ENCODE results near the gene RPL11.
A peak's percentile ranks its signal among the peaks of the same experiment; 100 is the strongest.

DNA sequence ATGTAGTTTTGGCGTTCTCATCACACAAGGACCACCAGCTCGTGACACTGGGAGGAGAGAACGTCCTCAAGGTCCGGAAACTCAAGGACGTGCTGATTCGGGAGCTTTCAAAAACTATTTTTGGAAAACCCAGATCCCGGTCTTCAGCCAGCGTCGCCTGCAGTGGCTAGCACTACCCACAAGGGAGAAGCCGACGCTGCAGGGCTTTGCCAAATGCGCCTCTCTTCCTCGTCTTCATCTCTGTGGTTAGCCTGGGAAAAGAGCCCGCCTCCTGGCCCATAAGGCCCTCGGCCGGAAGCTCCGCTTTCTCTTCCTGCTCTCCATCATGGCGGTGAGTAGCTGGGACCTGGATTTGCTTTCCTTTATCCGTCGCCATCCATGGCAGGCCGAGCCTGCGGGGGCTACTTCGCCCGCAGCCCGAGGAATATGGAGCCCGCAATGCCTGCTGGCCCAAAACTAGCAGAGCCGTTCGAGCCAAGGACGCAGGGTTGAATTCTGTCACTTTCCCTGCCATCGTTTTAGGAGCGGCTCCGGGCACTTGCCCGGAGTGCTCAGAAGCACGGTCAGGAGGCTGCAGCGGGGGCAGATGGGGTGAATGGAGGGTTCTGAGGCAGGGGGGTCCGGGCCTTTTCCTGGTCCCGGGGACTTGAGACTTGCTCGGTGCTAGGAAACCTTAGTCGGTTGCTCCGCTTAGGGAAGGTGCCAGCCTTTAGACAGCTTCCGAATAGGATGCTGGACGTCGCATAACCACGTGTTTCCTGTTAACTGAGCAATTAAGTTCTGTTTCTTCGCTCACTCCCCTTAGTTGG, at the start of gene RPL11:
- TF ChIP-seq, protein P1, sequence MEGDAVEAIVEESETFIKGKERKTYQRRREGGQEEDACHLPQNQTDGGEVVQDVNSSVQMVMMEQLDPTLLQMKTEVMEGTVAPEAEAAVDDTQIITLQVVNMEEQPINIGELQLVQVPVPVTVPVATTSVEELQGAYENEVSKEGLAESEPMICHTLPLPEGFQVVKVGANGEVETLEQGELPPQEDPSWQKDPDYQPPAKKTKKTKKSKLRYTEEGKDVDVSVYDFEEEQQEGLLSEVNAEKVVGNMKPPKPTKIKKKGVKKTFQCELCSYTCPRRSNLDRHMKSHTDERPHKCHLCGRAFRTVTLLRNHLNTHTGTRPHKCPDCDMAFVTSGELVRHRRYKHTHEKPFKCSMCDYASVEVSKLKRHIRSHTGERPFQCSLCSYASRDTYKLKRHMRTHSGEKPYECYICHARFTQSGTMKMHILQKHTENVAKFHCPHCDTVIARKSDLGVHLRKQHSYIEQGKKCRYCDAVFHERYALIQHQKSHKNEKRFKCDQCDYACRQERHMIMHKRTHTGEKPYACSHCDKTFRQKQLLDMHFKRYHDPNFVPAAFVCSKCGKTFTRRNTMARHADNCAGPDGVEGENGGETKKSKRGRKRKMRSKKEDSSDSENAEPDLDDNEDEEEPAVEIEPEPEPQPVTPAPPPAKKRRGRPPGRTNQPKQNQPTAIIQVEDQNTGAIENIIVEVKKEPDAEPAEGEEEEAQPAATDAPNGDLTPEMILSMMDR (IDR thresholded peaks at IDR 0.05; ENCODE audit: poor library complexity, severe bottlenecking) = peak; percentile 85
- TF ChIP-seq EP300 (conservative IDR thresholded peaks at IDR 0.05; ENCODE audit: poor library complexity, severe bottlenecking) (peak; percentile 68), MXI1 (conservative IDR thresholded peaks at IDR 0.05; ENCODE audit: poor library complexity, severe bottlenecking) (peak; percentile 85), EZH2 (IDR thresholded peaks at IDR 0.05; ENCODE audit: borderline replicate concordance, insufficient read depth, low read length, poor library complexity, severe bottlenecking) (no peak), RAD21 (conservative IDR thresholded peaks at IDR 0.05) (peak; percentile 29), TAF1 (IDR thresholded peaks at IDR 0.05; ENCODE audit: low read depth) (peak; percentile 99), SMC3 (conservative IDR thresholded peaks at IDR 0.05; ENCODE audit: poor library complexity) (peak; percentile 33)
- TF ChIP-seq, protein P2, sequence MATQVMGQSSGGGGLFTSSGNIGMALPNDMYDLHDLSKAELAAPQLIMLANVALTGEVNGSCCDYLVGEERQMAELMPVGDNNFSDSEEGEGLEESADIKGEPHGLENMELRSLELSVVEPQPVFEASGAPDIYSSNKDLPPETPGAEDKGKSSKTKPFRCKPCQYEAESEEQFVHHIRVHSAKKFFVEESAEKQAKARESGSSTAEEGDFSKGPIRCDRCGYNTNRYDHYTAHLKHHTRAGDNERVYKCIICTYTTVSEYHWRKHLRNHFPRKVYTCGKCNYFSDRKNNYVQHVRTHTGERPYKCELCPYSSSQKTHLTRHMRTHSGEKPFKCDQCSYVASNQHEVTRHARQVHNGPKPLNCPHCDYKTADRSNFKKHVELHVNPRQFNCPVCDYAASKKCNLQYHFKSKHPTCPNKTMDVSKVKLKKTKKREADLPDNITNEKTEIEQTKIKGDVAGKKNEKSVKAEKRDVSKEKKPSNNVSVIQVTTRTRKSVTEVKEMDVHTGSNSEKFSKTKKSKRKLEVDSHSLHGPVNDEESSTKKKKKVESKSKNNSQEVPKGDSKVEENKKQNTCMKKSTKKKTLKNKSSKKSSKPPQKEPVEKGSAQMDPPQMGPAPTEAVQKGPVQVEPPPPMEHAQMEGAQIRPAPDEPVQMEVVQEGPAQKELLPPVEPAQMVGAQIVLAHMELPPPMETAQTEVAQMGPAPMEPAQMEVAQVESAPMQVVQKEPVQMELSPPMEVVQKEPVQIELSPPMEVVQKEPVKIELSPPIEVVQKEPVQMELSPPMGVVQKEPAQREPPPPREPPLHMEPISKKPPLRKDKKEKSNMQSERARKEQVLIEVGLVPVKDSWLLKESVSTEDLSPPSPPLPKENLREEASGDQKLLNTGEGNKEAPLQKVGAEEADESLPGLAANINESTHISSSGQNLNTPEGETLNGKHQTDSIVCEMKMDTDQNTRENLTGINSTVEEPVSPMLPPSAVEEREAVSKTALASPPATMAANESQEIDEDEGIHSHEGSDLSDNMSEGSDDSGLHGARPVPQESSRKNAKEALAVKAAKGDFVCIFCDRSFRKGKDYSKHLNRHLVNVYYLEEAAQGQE (IDR thresholded peaks at IDR 0.05; ENCODE audit: borderline replicate concordance) = peak; percentile 99
